ENCODE measurements around the gene IQCF6.

GRCh38 chr3:51750878-51751277 lies 28.2 kb downstream of the IQCF6 start:
- no peak for TF ChIP-seq CTCF (IDR thresholded peaks at IDR 0.05)
- no peak for TF ChIP-seq POLR2A (IDR thresholded peaks at IDR 0.05)

All from Peyer's patch (tissue), 4 donors.